Activated CD8-positive, alpha-beta T cell treated with anti-CD3 and anti-CD28 coated beads, Interleukin-2, amount 10 ng/mL, durations not matched to agents 7 days and 5 days (primary cell): ENCODE data around the gene MRPL37. TPM values are rescaled to one million over a fixed set of nuclear protein-coding genes. Genes with fewer than 3 reads are reported as not detected.
A peak's percentile ranks its signal among the peaks of the same experiment; 100 is the strongest.

Experiments
- ATAC-seq: fragments of 150-1000 bp; cut with Tn5 transposase; one replicate; pipeline ENCODE4 v1.10.0; 2021; ENCODE audit warnings: moderate library complexity
- CTCF ChIA-PET: fragments of 350-600 bp; sonication (Branson Sonifier 250); formaldehyde crosslinking; loops from one replicate; lab custom pipeline; 2021; ENCODE audit warnings: antibody characterized with exemption; lab: Charles Lee
- POLR2A ChIA-PET: fragments of 350-600 bp; sonication (Branson Sonifier 250); formaldehyde crosslinking; loops from one replicate; lab custom pipeline; 2021; ENCODE audit warnings: antibody characterized with exemption; lab: Charles Lee
- DNase-seq: peaks from one replicate; pipeline ENCODE4 v3.0.0-alpha.2; 2020
- H3K27ac Mint-ChIP-seq: one replicate; pipeline ENCODE4 v1.8.0; 2021; ENCODE audit warnings: mild to moderate bottlenecking, mixed read lengths
- H3K27me3 Mint-ChIP-seq: one replicate; pipeline ENCODE4 v1.8.0; 2021; ENCODE audit warnings: low read depth, mixed read lengths
- H3K36me3 Mint-ChIP-seq: one replicate; pipeline ENCODE4 v1.8.0; 2021; ENCODE audit warnings: low read depth, mixed read lengths
- H3K4me1 Mint-ChIP-seq: one replicate; pipeline ENCODE4 v1.8.0; 2021; ENCODE audit warnings: low read depth, mixed read lengths
- H3K4me3 Mint-ChIP-seq: one replicate; pipeline ENCODE4 v1.8.0; 2021; ENCODE audit warnings: mild to moderate bottlenecking, mixed read lengths
- H3K9me3 Mint-ChIP-seq: one replicate; pipeline ENCODE4 v1.8.0; 2022; ENCODE audit warnings: mixed read lengths; ENCODE audit not compliant: insufficient read depth
- total RNA-seq, 2 experiments: library from RNA; stranded (reverse); gene quantifications; one replicate each; pipeline ENCODE4 v1.2.3, GENCODE V29; 2021

The MRPL37 gene
- total RNA-seq, 2 experiments from 2014 or later = 115 TPM

DNA sequence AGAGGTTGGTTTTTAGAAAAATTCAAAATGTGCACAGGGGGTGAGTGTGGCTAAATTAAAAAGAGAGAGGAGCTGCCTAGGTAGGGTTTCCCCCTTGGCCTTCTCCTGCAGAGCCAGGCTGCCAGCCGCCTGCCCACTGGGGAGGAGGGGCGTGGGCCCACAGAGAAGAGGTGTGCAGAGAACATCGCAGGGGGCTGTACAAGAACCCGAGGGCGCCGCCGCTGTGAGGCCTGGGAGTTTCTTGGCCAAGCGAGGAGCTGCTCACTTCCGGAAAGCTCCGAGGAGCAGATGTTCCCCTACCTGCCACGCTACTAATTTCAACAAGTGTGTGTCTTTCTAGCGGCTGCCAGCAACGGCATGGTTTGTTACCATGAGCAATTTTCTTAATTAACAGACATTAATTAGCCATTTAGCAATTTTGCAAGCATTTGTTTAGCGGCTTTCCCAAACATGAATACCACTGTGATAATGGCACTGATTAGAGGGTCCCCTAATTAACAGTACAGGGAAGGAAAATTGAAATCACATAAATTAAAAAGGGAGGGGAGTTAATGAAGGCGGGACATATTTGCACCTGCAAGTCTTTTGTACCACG, 59.7 kb downstream of the MRPL37 start:
- ChIA-PET POLR2A (no interaction called here), CTCF (no interaction called here)
- no peak for ATAC-seq
- Mint-ChIP-seq H3K4me3 (no peak overlapping the region), H3K27ac (no peak overlapping the region), H3K9me3 (no peaks in the 10 kb centered on the region), H3K36me3 (peaks cover 6% of the 10 kb centered on the region), H3K27me3 (no peaks in the 10 kb centered on the region), H3K4me1 (peaks cover 13% of the 10 kb centered on the region)
- DNase-seq = no peak

DNA sequence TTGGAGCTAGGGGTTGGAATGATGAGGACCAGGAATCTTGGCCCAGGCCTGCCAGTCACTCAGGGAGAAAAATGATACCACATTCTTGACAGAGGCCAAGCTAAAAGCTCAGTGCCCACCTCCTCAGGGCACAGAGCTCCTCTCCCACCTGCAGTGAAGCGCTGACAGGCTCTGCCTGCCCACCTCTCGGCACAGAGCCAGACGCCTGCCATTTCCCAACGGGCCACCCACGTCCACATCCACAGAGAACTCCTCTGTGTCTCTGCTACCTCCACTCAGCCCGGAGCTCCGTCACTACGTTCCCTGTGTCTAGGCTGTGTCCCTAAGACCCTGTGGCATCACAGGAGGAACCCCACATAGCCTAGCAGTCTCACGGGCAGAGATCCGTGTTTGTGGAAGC, 60.8 kb downstream of the MRPL37 start:
- ChIA-PET POLR2A (interaction anchor here (1.2 kb wide), 1 partner anchor 8 kb away, joined by 4 read pairs; no protein-coding TSS in a partner anchor), CTCF (interaction anchor here (0.6 kb wide), 1 partner anchor 24 kb away, joined by 3 read pairs; no protein-coding TSS in a partner anchor)
- no peaks in the 10 kb centered on the region for H3K27me3 Mint-ChIP-seq
- H3K9me3 Mint-ChIP-seq = no peaks in the 10 kb centered on the region
- peaks cover 17% of the 10 kb centered on the region for H3K4me1 Mint-ChIP-seq
- no peak overlapping the region for H3K4me3 Mint-ChIP-seq
- DNase-seq (no peak), ATAC-seq (no peak)
- H3K36me3 Mint-ChIP-seq = peaks cover 13% of the 10 kb centered on the region
- peak overlapping the region; percentile 63 for H3K27ac Mint-ChIP-seq

GRCh38 chr1:54262244-54262643, 62.3 kb downstream of the MRPL37 start:
- H3K27me3 Mint-ChIP-seq = no peaks in the 10 kb centered on the region
- H3K36me3 Mint-ChIP-seq = peaks cover 8% of the 10 kb centered on the region
- CTCF ChIA-PET = interaction anchor here (1.0 kb wide), 1 partner anchor 227 kb away, joined by 3 read pairs; no protein-coding TSS in a partner anchor
- ATAC-seq = no peak
- H3K4me3 Mint-ChIP-seq = no peak overlapping the region
- DNase-seq = no peak
- peaks cover 17% of the 10 kb centered on the region for H3K4me1 Mint-ChIP-seq
- no peak overlapping the region for H3K27ac Mint-ChIP-seq
- POLR2A ChIA-PET = no interaction called here
- H3K9me3 Mint-ChIP-seq = no peaks in the 10 kb centered on the region

GRCh38 chr1:54263601-54264226, 63.7 kb downstream of the MRPL37 start:
- no peak overlapping the region for H3K4me3 Mint-ChIP-seq
- peak overlapping the region; percentile 77 for H3K27ac Mint-ChIP-seq
- peaks cover 15% of the 10 kb centered on the region for H3K4me1 Mint-ChIP-seq
- no peaks in the 10 kb centered on the region for H3K9me3 Mint-ChIP-seq
- H3K27me3 Mint-ChIP-seq = no peaks in the 10 kb centered on the region
- H3K36me3 Mint-ChIP-seq = peaks cover 6% of the 10 kb centered on the region
- ChIA-PET CTCF (interaction anchor here (1.0 to 1.1 kb wide), 2 partner anchors 22 to 226 kb away, joined by 3 read pairs; no protein-coding TSS in a partner anchor), POLR2A (interaction anchor here (0.6 kb wide), 1 partner anchor 11 kb away, joined by 3 read pairs; no protein-coding TSS in a partner anchor)
- ATAC-seq (no peak), DNase-seq (no peak)

GRCh38 chr1:54265126-54265525, 65.2 kb downstream of the MRPL37 start:
- ChIA-PET CTCF (no interaction called here), POLR2A (no interaction called here)
- ATAC-seq (no peak), DNase-seq (no peak)
- Mint-ChIP-seq H3K27ac (peak overlapping the region; percentile 27), H3K4me1 (peaks cover 22% of the 10 kb centered on the region), H3K9me3 (no peaks in the 10 kb centered on the region), H3K27me3 (no peaks in the 10 kb centered on the region), H3K36me3 (peaks cover 6% of the 10 kb centered on the region), H3K4me3 (no peak overlapping the region)

DNA sequence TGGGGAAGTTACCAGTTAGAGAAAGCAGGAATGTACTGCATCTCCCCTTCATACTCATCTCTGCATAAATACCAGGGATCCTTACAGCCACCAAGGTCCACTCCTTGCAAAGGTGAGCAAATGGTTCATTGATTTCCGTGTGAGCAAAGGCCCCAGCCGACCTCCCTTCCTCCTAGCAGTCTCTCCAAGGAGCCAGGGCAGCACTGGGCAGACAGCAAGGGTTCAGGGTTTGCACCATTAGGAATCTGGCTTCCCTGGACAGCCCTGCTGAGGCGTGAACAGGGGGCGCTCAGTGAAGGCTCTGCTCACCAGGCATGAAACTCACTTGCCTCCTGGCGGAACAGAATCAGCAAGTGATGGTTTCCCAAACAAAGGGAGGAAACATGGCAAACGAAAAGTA, 65.7 kb downstream of the MRPL37 start:
- Mint-ChIP-seq H3K27me3 (no peaks in the 10 kb centered on the region), H3K36me3 (peaks cover 6% of the 10 kb centered on the region), H3K4me3 (no peak overlapping the region), H3K4me1 (peaks cover 23% of the 10 kb centered on the region), H3K27ac (peak overlapping the region; percentile 27), H3K9me3 (no peaks in the 10 kb centered on the region)
- DNase-seq (no peak), ATAC-seq (no peak)
- ChIA-PET CTCF (no interaction called here), POLR2A (no interaction called here)

- no peak overlapping the region for H3K4me3 Mint-ChIP-seq
- DNase-seq (no peak), ATAC-seq (no peak)
- no peak overlapping the region for H3K27ac Mint-ChIP-seq
- ChIA-PET CTCF (no interaction called here), POLR2A (no interaction called here)
- peaks cover 23% of the 10 kb centered on the region for H3K4me1 Mint-ChIP-seq
- peaks cover 6% of the 10 kb centered on the region for H3K36me3 Mint-ChIP-seq
- no peaks in the 10 kb centered on the region for H3K27me3 Mint-ChIP-seq
- H3K9me3 Mint-ChIP-seq = no peaks in the 10 kb centered on the region
These were observed 66.2 kb downstream of the MRPL37 start for GRCh38 chr1:54266195-54266594.

- no peaks in the 10 kb centered on the region for H3K9me3 Mint-ChIP-seq
- H3K36me3 Mint-ChIP-seq = peaks cover 6% of the 10 kb centered on the region
- H3K27me3 Mint-ChIP-seq = no peaks in the 10 kb centered on the region
- ChIA-PET POLR2A (no interaction called here), CTCF (interaction anchor here (1.0 kb wide), 1 partner anchor 222 kb away, joined by 3 read pairs; no protein-coding TSS in a partner anchor)
- no peak overlapping the region for H3K27ac Mint-ChIP-seq
- peaks cover 23% of the 10 kb centered on the region for H3K4me1 Mint-ChIP-seq
- no peak overlapping the region for H3K4me3 Mint-ChIP-seq
- DNase-seq (no peak), ATAC-seq (no peak)
These were observed 66.9 kb downstream of the MRPL37 start for GRCh38 chr1:54266908-54267307.

Other genes with a start within 250 kb of the MRPL37 start
- gene LDLRAD1, start 182.0 kb upstream of the MRPL37 start, total RNA-seq = not detected
- gene TMEM59, start 147.0 kb upstream of the MRPL37 start, total RNA-seq = 100 to 1,000 TPM; 154 to 156 TPM
- 10 to 100 TPM; 11.6 to 12.0 TPM for gene TCEANC2, start 146.6 kb upstream of the MRPL37 start, total RNA-seq
- under 1 TPM in 1 of 2 experiments, not detected in 1; 0.16 TPM for gene CDCP2, start 47.2 kb upstream of the MRPL37 start, total RNA-seq
- gene CYB5RL, start 137 bp upstream of the MRPL37 start, total RNA-seq = 10 to 100 TPM; 13.1 to 15.5 TPM
- 100 to 1,000 TPM; 109 to 111 TPM for gene SSBP3, start 206.2 kb downstream of the MRPL37 start, total RNA-seq